Activated naive CD4-positive, alpha-beta T cell treated with anti-CD3 and anti-CD28 coated beads, Interleukin-2, amount 10 ng/mL, durations not matched to agents 7 days and 5 days (primary cell): ENCODE data around the gene RETREG1.
"Not testable (repeated sequence)": the region's sequence is repeated elsewhere in the genome, so short reads cannot be mapped to it uniquely, and the experiment has no call there.

Experiments
- CTCF ChIA-PET: fragments of 350-600 bp; sonication (Branson Sonifier 250); formaldehyde crosslinking; loops from one replicate; lab custom pipeline; 2021; ENCODE audit warnings: antibody characterized with exemption; lab: Charles Lee
- DNase-seq: peaks from one replicate; pipeline ENCODE4 v3.0.0-alpha.2; 2020
- H3K27ac Mint-ChIP-seq: one replicate; pipeline ENCODE4 v1.8.0; 2021; ENCODE audit warnings: mild to moderate bottlenecking, moderate library complexity, mixed read lengths
- H3K27me3 Mint-ChIP-seq: one replicate; pipeline ENCODE4 v1.8.0; 2021; ENCODE audit warnings: mild to moderate bottlenecking, mixed read lengths
- H3K36me3 Mint-ChIP-seq: one replicate; pipeline ENCODE4 v1.8.0; 2021; ENCODE audit warnings: mixed read lengths
- H3K4me1 Mint-ChIP-seq: one replicate; pipeline ENCODE4 v1.8.0; 2021; ENCODE audit warnings: mixed read lengths
- H3K4me3 Mint-ChIP-seq: one replicate; pipeline ENCODE4 v1.8.0; 2021; ENCODE audit warnings: mild to moderate bottlenecking, moderate library complexity, mixed read lengths
- H3K9me3 Mint-ChIP-seq: one replicate; pipeline ENCODE4 v1.8.0; 2021; ENCODE audit warnings: mixed read lengths

The RETREG1 gene

DNA sequence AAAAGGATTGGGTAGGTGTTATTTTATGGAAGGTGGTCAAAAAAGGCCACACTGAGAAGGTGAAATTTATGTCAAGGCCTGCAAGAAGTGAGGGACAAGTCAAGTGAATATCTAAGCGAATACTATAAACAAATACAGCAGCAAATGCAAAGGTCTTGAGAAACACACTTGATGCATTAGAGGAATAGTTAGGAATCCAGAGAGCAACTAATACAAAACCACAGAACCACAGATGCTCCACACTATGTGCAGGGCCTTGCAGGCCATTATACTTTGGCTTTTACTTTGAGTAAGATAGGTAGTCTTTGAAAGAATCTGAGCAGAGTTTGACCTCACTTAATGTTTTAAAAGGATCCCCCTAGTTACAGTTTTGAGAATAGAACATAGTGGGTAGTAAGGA lies 155.8 kb downstream of the RETREG1 start:
- Mint-ChIP-seq H3K36me3 (peaks cover 62% of the 10 kb centered on the region), H3K9me3 (no peaks in the 10 kb centered on the region), H3K27me3 (no peaks in the 10 kb centered on the region), H3K4me1 (peaks cover 68% of the 10 kb centered on the region), H3K4me3 (no peak overlapping the region), H3K27ac (no peak overlapping the region)
- CTCF ChIA-PET, result no interaction called here
- DNase-seq, result no peak

DNA sequence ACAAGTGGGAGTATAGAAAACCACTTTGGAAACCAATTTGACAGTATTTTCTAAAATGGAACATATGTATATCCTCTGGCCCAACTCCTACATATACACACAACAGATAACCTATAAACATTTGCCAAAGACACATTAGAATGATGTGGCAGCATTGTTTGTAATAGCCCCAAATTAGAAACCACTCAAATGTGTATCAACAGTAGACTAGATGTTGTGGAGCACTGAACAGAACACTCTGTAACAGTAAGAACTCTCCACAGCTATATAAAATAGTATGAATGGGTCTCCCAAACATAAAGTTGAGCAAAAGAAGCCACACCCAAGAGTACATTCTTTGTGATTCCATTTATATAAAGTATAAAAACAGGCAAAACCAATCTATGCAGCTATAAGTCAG lies 157.3 kb downstream of the RETREG1 start:
- peaks cover 59% of the 10 kb centered on the region for H3K36me3 Mint-ChIP-seq
- CTCF ChIA-PET, result interaction anchor here (2.6 to 5.1 kb wide), 2 partner anchors 12 to 299 kb away, joined by 15 to 47 read pairs; no protein-coding TSS in a partner anchor

DNA sequence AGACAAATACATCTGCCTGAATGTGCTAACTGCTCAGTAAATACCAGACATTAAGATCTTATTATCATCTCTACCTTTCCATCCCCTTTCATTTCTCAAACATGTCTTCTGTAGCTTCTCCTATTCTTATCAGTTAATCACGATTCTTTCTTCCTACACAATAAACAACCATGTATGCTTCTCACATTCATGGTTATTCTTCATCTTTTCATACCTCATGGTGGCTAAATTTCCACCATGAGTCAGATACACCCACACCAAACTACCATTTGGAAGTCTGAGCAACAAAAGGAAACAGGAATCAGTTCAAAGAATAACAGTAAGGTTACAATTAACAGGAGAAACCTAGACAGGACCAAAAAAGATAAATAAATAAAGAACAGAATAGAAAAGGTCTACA lies 158.9 kb downstream of the RETREG1 start:
- CTCF ChIA-PET, result interaction anchor here (0.9 to 5.1 kb wide), 4 partner anchors 13 to 297 kb away, joined by 3 to 47 read pairs (median 10); no protein-coding TSS in a partner anchor
- peaks cover 48% of the 10 kb centered on the region for H3K36me3 Mint-ChIP-seq
- no peaks in the 10 kb centered on the region for H3K27me3 Mint-ChIP-seq
- no peak overlapping the region for H3K4me3 Mint-ChIP-seq
- H3K9me3 Mint-ChIP-seq, result no peaks in the 10 kb centered on the region
- no peak for DNase-seq
- no peak overlapping the region for H3K27ac Mint-ChIP-seq
- H3K4me1 Mint-ChIP-seq, result peaks cover 51% of the 10 kb centered on the region

More for the DNA sequence above, 157.3 kb downstream of the RETREG1 start:
- DNase-seq, result no peak
- no peaks in the 10 kb centered on the region for H3K27me3 Mint-ChIP-seq
- H3K4me1 Mint-ChIP-seq, result peaks cover 67% of the 10 kb centered on the region
- H3K9me3 Mint-ChIP-seq, result no peaks in the 10 kb centered on the region
- no peak overlapping the region for H3K4me3 Mint-ChIP-seq
- no peak overlapping the region for H3K27ac Mint-ChIP-seq

DNA sequence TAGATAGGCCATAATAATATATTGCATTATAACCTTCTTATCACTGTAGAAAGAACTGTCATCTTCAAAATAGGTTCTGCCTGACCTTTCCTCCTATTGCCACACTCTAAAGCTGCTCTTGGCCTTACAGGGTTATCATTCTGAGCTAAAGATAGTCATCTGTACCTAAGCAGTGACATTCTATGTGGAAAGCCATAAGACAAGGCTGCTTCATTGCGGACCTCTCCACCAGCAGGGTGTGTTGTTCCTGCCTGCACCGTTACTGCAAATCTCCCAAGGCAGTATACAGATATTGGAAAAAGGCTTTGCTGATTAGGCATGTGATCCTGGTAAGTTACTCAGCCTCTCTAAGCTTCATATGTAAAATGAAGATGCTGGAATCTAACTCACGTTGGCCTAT lies 159.3 kb downstream of the RETREG1 start:
- Mint-ChIP-seq H3K27ac (no peak overlapping the region), H3K4me1 (peaks cover 48% of the 10 kb centered on the region), H3K9me3 (no peaks in the 10 kb centered on the region), H3K27me3 (no peaks in the 10 kb centered on the region), H3K4me3 (no peak overlapping the region), H3K36me3 (peaks cover 49% of the 10 kb centered on the region)
- CTCF ChIA-PET, result interaction anchor here (0.6 to 5.1 kb wide), 6 partner anchors 8 to 631 kb away, joined by 4 to 47 read pairs (median 12); partner anchors contain the start of gene ZNF622
- DNase-seq, result no peak

DNA sequence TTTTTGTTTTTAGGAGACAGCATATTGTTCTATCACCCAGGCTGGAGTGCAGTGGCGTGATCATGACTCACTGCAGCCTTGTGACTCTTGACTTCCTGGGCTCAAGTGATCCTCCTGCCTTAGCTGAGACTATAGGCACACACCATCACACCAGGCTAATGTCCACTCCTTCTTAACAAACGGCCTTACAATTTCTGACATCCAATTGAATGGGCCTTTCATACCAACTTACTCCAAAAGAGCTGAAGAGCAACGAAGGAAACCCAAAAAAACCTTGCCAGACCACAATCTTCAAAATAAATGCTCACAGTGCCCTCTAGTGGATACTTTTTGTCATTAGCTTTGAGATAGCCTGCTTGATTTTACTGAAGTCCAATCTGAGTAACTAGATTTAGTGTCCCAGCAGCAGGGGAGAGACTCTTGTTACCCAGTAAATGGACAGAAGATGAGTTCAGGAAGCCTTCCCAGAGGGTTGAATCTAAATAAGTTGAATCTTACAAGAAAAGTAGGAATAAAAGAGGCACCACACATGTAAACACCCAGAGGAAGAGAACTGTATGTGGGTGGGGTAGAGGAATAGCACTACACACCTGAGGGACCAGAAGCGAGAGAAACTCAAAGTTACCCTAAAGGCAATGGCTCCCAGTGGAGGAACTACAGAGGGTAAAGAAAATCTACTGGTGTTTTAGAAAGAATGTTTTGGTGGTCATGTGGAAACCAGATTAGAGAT lies 160.5 kb downstream of the RETREG1 start:
- Mint-ChIP-seq H3K4me3 (no peak overlapping the region), H3K4me1 (peaks cover 37% of the 10 kb centered on the region), H3K27ac (peak overlapping the region; percentile 67), H3K9me3 (no peaks in the 10 kb centered on the region), H3K27me3 (no peaks in the 10 kb centered on the region), H3K36me3 (peaks cover 45% of the 10 kb centered on the region)
- CTCF ChIA-PET, result interaction anchor here (0.6 to 5.1 kb wide), 13 partner anchors 9 to 735 kb away, joined by 3 to 47 read pairs (median 5); partner anchors contain the start of gene ZNF622
- DNase-seq, result peak; percentile 26

DNA sequence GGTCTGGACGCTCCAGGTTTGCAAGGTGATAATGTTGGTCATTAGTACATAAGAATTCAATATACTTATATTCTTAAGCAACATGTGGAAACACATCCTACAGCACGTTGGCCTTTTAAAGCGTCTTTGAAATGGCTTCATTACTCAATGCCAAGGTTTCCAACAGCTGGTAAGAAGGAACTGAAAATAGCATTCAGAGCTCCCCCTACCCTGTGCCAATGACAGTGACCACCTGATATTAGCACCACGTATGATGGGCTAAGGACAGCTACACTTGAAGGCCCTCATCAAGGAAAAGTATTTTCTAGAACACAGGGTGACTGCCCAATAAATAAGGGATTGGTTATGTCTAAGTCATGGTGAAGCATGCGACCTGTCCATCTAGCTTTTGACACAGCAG lies 161.1 kb downstream of the RETREG1 start:
- peaks cover 31% of the 10 kb centered on the region for H3K4me1 Mint-ChIP-seq
- peak overlapping the region; percentile 67 for H3K27ac Mint-ChIP-seq
- H3K4me3 Mint-ChIP-seq, result no peak overlapping the region
- CTCF ChIA-PET, result interaction anchor here (0.6 to 5.1 kb wide), 11 partner anchors 9 to 735 kb away, joined by 3 to 47 read pairs (median 8); partner anchors contain the start of gene ZNF622
- no peaks in the 10 kb centered on the region for H3K9me3 Mint-ChIP-seq
- peaks cover 45% of the 10 kb centered on the region for H3K36me3 Mint-ChIP-seq
- H3K27me3 Mint-ChIP-seq, result no peaks in the 10 kb centered on the region
- no peak for DNase-seq

DNA sequence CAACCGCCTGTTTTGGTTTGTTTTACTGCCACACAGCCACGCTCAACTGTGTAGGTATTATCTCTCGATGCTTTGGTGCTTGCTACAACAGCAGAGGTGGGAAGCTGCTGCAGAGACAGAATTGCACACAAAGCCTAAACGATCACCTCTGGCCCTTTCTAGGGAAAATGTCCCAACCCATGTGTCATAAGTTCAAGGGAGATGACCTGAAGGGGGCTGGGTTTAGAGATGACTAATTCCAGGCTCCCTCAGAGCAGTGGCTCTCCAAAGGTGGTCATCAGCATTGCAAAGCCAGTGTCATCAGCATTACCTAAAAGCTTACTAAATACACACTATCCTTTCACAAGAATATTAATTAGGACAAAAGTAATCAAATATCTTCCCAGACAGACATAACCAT lies 162.1 kb downstream of the RETREG1 start:
- H3K4me3 Mint-ChIP-seq, result no peak overlapping the region
- H3K4me1 Mint-ChIP-seq, result peaks cover 23% of the 10 kb centered on the region
- peaks cover 51% of the 10 kb centered on the region for H3K36me3 Mint-ChIP-seq
- H3K9me3 Mint-ChIP-seq, result no peaks in the 10 kb centered on the region
- H3K27ac Mint-ChIP-seq, result no peak overlapping the region
- DNase-seq, result no peak
- no peaks in the 10 kb centered on the region for H3K27me3 Mint-ChIP-seq
- CTCF ChIA-PET, result interaction anchor here (2.7 to 5.1 kb wide), 3 partner anchors 11 to 294 kb away, joined by 15 to 47 read pairs (median 19); partner anchors contain the start of gene ZNF622

DNA sequence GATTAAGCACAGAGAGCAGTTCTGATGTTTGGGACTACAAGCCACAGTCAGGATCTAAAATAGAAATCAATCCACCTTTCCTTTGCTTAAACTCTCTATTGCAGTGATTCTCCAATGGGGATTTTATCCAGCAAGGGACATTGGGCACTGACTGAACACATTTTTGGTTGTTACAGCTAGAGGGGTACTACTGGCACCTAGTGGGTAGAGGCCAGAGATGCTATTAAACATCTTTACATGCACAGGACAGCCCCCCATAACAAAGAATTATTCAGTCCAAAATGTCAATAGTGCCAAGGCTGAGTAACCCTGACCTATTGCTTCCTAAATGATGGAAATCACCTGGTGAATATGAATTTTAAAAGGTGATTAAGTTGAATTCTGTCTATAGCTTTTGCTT lies 163.2 kb downstream of the RETREG1 start:
- Mint-ChIP-seq H3K27ac (no peak overlapping the region), H3K4me1 (peaks cover 17% of the 10 kb centered on the region), H3K36me3 (peaks cover 56% of the 10 kb centered on the region), H3K4me3 (no peak overlapping the region), H3K27me3 (no peaks in the 10 kb centered on the region), H3K9me3 (no peaks in the 10 kb centered on the region)
- no peak for DNase-seq
- CTCF ChIA-PET, result no interaction called here

DNA sequence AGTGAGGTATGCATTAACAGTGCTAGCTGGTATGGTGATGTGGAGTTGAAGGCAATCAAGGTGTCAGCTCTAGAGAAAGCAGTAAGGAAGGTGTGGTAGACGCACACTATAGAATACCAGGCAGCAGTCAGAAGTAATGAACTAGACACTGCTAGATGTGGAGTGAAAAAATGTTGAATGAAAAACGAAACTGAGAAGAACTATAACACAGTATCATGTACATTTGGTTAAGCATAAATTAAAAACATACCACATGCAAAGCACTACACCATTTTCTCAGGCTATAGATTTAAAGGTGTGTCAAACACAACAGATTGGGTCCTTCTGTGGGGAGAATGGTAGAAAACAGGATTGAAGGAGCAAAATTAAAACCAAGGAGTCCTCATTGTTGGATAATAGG lies 166.6 kb downstream of the RETREG1 start:
- CTCF ChIA-PET, result no interaction called here
- Mint-ChIP-seq H3K27ac (no peak overlapping the region), H3K36me3 (peaks cover 62% of the 10 kb centered on the region), H3K4me3 (no peak overlapping the region), H3K9me3 (no peaks in the 10 kb centered on the region), H3K4me1 (peaks cover 4% of the 10 kb centered on the region), H3K27me3 (no peaks in the 10 kb centered on the region)
- no peak for DNase-seq

DNA sequence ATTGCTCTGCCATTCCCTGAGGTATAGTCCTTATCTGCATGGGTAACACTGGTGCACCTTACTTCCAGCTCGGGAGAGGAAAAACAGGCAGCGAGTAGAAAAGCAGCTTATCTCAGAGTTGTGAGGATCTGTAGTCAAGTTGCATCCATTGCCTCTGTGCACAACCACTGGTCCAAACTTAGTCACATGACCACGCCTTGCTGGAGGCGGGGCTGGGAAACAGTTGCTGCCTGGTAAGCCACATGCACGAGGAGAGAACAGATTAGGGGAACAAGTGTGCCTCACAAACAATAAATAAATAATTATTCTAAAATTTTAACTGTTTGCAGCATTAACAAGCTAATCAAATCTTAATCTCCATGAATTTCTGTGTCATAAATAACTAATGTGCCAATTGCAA lies 169.8 kb downstream of the RETREG1 start:
- Mint-ChIP-seq H3K27me3 (no peaks in the 10 kb centered on the region), H3K4me1 (no peaks in the 10 kb centered on the region), H3K27ac (no peak overlapping the region), H3K36me3 (peaks cover 47% of the 10 kb centered on the region), H3K9me3 (no peaks in the 10 kb centered on the region), H3K4me3 (no peak overlapping the region)
- CTCF ChIA-PET, result interaction anchor here (1.2 to 2.8 kb wide), 2 partner anchors 9 to 286 kb away, joined by 4 to 11 read pairs; no protein-coding TSS in a partner anchor
- DNase-seq, result no peak

DNA sequence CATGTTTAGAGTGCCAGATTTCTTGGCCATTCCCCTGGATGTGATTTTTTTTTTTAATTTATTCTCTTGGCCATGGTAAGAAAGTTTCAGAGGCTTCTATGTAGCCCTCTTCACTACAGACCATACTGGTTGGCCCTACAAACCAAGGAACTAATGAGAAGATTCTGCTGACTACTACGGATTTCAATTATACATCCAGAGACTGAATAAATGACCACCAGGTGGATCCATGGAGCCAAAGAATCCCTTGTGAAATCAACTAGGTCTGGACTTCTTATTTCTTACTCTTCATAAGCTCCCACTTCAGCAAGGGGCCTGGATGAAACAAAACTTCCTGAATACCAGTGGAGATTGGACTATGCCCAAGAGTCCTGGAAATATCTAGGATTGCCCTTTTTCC lies 178.8 kb downstream of the RETREG1 start:
- no peak overlapping the region for H3K27ac Mint-ChIP-seq
- H3K36me3 Mint-ChIP-seq, result no peaks in the 10 kb centered on the region
- CTCF ChIA-PET, result interaction anchor here (1.4 kb wide), 1 partner anchor 18 kb away, joined by 4 read pairs; no protein-coding TSS in a partner anchor
- H3K4me1 Mint-ChIP-seq, result no peaks in the 10 kb centered on the region
- no peak for DNase-seq
- peaks cover 4% of the 10 kb centered on the region for H3K27me3 Mint-ChIP-seq
- H3K9me3 Mint-ChIP-seq, result no peaks in the 10 kb centered on the region
- H3K4me3 Mint-ChIP-seq, result no peak overlapping the region

DNA sequence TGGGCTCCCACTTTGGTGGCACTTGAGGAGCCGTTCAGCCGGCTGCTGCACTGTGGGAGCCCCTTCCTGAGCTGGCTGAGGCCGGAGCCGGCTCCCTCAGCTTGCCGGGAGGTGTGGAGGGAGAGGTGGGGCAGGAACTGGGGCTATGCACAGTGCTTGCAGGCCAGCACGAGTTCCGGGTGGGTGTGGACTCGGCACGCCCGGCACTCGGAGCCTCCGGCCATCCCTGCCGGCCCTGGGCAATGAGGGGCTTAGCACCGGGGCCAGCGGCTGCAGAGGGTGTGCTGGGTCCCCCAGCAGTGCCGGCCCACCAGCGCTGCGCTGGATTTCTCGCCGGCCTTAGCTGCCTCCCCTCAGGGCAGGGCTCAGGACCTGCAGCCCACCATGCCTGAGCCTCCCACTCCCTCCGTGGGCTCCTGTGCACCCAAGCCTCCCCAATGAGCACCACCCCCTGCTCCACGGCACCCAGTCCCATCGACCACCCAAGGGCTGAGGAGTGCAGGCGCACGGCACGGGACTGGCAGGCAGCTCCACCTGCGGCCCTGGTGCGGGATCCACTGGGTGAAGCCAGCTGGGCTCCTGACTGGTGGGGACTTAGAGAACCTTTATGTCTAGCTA lies 180.6 kb downstream of the RETREG1 start:
- H3K27me3 Mint-ChIP-seq, H3K36me3 Mint-ChIP-seq, DNase-seq, H3K9me3 Mint-ChIP-seq, CTCF ChIA-PET, H3K27ac Mint-ChIP-seq, H3K4me3 Mint-ChIP-seq, H3K4me1 Mint-ChIP-seq: not testable (repeated sequence)

DNA sequence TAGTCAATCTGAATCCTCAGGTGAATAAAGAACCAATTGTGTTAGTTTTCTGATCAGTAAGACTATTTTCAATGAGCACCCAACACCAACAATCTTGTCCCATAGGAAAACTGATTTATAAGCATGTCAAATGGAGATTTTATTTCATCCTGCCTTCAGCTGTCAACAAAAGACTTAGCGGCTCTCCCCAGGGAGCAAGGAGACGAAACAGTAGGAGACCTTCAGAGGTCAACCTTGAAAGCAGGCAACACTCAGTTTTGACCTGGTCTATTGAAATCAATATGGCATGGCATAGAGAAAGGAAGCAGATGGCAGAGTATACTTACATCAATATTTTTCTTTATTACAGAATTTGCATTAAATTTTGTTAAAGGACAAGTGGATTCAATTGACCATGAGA lies 185.3 kb downstream of the RETREG1 start:
- Mint-ChIP-seq H3K27ac (no peak overlapping the region), H3K4me1 (no peaks in the 10 kb centered on the region), H3K9me3 (no peaks in the 10 kb centered on the region), H3K36me3 (no peaks in the 10 kb centered on the region), H3K4me3 (no peak overlapping the region), H3K27me3 (peaks cover 11% of the 10 kb centered on the region)
- CTCF ChIA-PET, result no interaction called here
- no peak for DNase-seq

DNA sequence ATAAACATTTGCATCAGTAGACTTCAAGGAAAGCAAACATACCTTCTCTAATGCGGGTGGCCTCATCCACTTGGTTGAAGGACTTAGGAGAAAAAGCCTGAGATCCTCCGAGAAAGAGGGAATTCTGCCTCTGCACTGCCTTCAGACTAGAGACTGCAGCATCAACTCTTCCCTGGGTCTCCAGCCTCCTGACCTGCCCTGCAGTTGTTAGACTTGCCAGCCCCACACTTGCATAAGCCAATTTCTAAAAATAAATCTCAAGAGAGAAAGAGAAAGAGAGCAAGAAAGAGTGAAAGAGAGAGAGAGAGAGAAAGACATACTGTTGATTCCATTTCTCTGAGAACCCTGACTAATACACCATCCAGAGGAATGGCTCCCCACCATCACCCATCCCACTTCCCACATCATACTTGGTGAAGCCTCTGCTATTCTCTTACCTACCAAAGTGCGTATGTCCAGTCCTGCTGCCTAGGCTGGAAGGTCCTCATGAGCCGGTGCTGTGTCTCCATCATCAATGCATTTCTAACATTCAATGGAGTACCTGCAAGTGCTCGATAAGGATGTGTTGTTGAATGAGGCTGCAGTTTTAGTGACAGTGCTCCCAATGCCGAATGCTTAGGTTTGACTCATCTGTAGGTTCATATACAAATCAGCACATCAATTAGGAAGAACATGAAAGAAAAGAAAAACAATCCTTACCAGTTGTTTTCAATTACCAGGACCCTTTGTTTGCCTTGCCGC lies 186.3 kb downstream of the RETREG1 start:
- no peak overlapping the region for H3K4me3 Mint-ChIP-seq
- peaks cover 11% of the 10 kb centered on the region for H3K27me3 Mint-ChIP-seq
- H3K27ac Mint-ChIP-seq, result no peak overlapping the region
- CTCF ChIA-PET, result no interaction called here
- H3K9me3 Mint-ChIP-seq, result no peaks in the 10 kb centered on the region
- H3K36me3 Mint-ChIP-seq, result no peaks in the 10 kb centered on the region
- DNase-seq, result no peak
- H3K4me1 Mint-ChIP-seq, result no peaks in the 10 kb centered on the region
